ENCODE results near the gene LINGO3. TPM values are rescaled to one million over a fixed set of nuclear protein-coding genes. Genes with fewer than 3 reads are reported as not detected.

LINGO3 gene
- total and polyA plus RNA-seq, 3 donors from 2014 or later, result 0.45 to 3.5 (median 2.1) TPM

- Histone ChIP-seq H3K9me3 (no peaks in the 10 kb centered on the region), H3K27ac (no peak overlapping the region), H3K4me3 (no peak overlapping the region), H3K27me3 (no peaks in the 10 kb centered on the region), H3K4me1 (peaks cover 4% of the 10 kb centered on the region), H3K36me3 (ENCODE audit: low read depth, missing control alignments) (no peaks in the 10 kb centered on the region)
- intact Hi-C loops (cut with DNase I; ENCODE audit: low total_unique reads), result no loop called here
- peak; percentile 79 for DNase-seq
- TF ChIP-seq CTCF (IDR thresholded peaks at IDR 0.05) (peak; percentile 50 to 72 (median 63)), POLR2A (IDR thresholded peaks at IDR 0.05) (no peak)
- 55 to 65% methylated on average over 12 to 22 of the region's 22 CpGs for WGBS, 2 donors
These were observed 7.9 kb upstream of the LINGO3 start for GRCh38 chr19:2315818-2316353.

- 89 to 91% methylated on average over 7 of the region's 7 CpGs for WGBS, 2 donors
- intact Hi-C loops (cut with DNase I; ENCODE audit: low total_unique reads), result no loop called here
These were observed 7.3 kb upstream of the LINGO3 start for GRCh38 chr19:2315121-2315817.

DNA sequence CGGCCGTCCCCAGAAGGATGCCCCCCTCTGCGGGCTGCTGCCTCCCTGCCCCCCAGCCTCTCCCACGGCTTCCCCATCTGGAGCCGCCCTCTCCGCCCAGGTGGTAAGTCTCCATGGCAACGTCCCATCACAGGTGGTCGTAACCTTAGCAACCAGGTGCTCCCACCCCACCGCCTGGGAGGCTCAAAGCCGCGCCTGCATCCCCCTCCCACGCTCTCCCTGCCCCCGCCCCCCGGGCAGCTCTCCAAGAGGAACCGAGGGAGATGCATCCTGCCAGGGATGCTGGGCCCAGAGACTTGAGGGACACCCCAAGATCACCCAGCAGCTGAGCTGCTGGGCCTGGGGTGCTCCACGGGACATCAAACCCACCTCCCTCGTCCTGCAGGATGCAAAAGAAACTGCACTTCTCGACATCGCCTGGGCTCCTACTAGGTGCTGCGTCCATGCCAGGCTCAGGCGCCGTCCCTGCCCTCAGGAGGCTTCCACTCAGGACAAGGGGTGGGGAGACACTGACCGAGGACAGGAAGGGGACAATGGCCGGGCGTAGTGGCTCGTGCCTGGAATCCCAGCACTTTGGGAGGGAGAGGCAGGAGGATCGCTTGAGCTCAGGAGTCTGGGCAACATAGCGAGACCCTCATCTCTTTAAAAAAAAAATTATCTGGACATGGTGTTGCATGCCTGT is 5.0 kb upstream of the LINGO3 start:
- DNase-seq, result no peak
- WGBS, 2 donors, result 54 to 74% methylated on average over 17 to 26 of the region's 28 CpGs
- no peaks in the 10 kb centered on the region for H3K9me3 ChIP-seq
- TF ChIP-seq CTCF (IDR thresholded peaks at IDR 0.05), result no peak
- no peak for TF ChIP-seq POLR2A (IDR thresholded peaks at IDR 0.05)
- peaks cover 4% of the 10 kb centered on the region for H3K4me1 ChIP-seq
- no peaks in the 10 kb centered on the region for H3K36me3 ChIP-seq (ENCODE audit: low read depth, missing control alignments)
- intact Hi-C loops (cut with DNase I; ENCODE audit: low total_unique reads), result no loop called here
- H3K27me3 ChIP-seq, result no peaks in the 10 kb centered on the region
- no peak overlapping the region for H3K4me3 ChIP-seq
- H3K27ac ChIP-seq, result no peak overlapping the region

More at GRCh38 chr19:2315121-2315817, 7.3 kb upstream of the LINGO3 start:
- Histone ChIP-seq H3K36me3 (ENCODE audit: low read depth, missing control alignments) (no peaks in the 10 kb centered on the region), H3K27ac (no peak overlapping the region), H3K4me3 (no peak overlapping the region), H3K4me1 (peaks cover 4% of the 10 kb centered on the region), H3K27me3 (no peaks in the 10 kb centered on the region), H3K9me3 (no peaks in the 10 kb centered on the region)
- TF ChIP-seq POLR2A (IDR thresholded peaks at IDR 0.05) (no peak), CTCF (IDR thresholded peaks at IDR 0.05) (no peak)
- DNase-seq, result no peak

DNA sequence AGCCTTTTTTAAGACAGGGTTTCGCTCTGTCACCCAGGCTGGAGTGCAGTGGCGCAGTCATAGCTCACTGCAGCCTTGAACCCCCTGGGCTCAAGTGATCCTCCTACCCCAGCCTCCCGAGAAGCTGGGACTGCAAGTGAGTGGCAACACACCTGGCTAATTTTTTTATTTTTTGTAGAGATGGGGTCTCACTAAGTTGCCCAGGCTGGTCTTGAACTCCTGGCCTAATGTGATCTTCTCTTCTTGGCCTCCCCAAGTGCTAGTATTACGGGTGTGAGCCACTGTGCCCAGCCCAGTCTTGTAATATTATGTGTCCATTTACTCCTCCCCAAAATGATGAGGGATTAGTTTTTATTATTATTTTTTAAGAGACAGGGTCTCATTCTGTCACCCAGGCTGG is 3.1 kb upstream of the LINGO3 start:
- TF ChIP-seq POLR2A (IDR thresholded peaks at IDR 0.05) (no peak), CTCF (IDR thresholded peaks at IDR 0.05) (no peak)
- Histone ChIP-seq H3K4me3 (no peak overlapping the region), H3K9me3 (no peaks in the 10 kb centered on the region), H3K4me1 (no peaks in the 10 kb centered on the region), H3K27ac (no peak overlapping the region), H3K27me3 (no peaks in the 10 kb centered on the region), H3K36me3 (ENCODE audit: low read depth, missing control alignments) (no peaks in the 10 kb centered on the region)
- 96 to 100% methylated on average over 4 of the region's 4 CpGs for WGBS, 2 donors
- intact Hi-C loops (cut with DNase I; ENCODE audit: low total_unique reads), result no loop called here
- no peak for DNase-seq

All from testis (tissue), 3 donors.